ENCODE data around the gene BCAR1. TPM values are rescaled to one million over a fixed set of nuclear protein-coding genes. Genes with fewer than 3 reads are reported as not detected.
A peak's percentile ranks its signal among the peaks of the same experiment; 100 is the strongest.

The BCAR1 gene
- total RNA-seq, 1 experiment from 2014 or later, result 95.6 TPM

DNA sequence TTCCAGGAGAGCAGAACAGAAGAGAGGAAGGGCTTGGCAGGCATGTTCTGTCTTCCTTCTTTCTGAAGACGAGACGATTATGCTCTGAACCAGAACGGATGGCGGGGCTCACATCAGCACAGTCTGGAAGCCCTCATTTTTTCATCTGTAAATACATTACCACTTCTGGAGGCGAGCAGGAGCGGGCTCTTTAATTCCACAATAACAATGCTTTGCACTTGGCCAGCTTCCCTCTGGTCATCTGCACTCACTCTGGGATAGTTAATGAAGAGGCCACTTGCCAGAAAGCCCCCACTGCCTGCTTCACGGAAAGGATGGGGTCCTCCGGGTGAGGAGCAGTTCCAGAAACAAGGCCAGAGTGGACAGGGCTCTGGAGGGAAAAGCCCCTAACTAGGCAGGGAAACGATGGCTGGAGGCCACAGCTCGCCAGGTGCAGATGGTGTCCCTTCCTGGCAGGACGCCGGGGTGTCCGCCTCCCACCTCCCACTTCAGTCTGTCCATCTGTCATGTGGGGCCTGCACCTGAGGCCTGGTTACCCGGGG is 13.1 kb upstream of the BCAR1 start (continued):
- TF ChIP-seq, protein P1, sequence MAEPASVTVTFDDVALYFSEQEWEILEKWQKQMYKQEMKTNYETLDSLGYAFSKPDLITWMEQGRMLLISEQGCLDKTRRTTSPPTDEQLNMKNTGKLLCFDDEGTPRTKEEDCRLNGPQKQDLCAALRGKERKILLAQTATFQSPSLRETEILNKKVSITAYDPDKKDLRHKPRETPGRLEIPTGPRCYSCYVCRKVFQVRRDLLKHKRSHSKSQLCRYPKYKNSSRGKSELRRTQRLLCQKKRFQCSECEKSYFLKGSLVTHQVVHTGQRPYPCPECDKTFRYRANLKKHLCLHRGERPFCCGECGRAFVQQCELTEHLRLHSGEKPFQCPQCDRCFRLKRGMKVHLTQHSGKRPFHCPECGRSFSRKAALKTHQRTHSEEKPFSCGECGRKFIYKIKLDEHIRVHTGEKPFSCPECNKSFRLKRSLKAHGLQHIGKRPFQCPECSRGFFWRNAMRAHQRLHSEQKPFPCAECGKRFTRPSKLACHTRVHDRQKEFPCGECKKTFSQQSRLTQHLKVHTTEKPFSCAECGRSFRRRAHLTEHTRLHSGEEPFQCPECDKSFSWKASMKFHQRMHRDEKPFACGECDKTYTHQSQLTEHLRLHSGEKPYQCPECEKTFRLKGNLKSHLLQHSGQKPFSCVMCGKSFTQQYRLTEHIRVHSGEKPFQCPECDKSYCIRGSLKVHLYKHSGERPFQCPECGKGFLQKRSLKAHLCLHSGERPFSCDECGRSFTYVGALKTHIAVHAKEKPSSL (CRISPR knock-in tag; conservative IDR thresholded peaks at IDR 0.05), result no peak
- no peak for TF ChIP-seq NFATC4 (CRISPR knock-in tag; IDR thresholded peaks at IDR 0.05)

DNA sequence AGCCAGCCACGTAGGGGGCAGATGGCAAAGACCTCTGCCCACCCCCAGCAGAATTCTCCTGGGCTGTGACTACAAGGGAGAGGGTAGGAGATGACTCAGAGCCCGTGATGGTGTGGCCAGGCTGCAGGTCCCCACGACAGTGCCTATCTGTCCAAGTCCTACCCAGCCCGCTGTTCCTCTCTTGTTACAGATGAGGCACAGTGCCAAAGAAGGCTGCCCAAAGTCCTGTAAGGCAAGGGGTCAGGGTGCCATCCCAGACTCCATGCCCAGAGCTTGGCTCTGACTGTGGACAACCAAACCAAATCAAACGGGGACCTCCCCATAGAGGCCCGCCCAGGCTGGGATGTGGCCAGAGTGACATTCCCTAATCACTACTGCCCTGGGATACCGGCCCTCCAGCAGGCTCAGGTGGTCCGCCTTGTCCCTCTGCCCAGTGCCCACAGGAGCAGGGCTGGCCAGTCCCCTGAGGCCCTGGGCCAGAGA is 12.6 kb upstream of the BCAR1 start:
- peak overlapping the region; percentile 76 for H3K4me3 Mint-ChIP-seq
- TF ChIP-seq, protein P2, sequence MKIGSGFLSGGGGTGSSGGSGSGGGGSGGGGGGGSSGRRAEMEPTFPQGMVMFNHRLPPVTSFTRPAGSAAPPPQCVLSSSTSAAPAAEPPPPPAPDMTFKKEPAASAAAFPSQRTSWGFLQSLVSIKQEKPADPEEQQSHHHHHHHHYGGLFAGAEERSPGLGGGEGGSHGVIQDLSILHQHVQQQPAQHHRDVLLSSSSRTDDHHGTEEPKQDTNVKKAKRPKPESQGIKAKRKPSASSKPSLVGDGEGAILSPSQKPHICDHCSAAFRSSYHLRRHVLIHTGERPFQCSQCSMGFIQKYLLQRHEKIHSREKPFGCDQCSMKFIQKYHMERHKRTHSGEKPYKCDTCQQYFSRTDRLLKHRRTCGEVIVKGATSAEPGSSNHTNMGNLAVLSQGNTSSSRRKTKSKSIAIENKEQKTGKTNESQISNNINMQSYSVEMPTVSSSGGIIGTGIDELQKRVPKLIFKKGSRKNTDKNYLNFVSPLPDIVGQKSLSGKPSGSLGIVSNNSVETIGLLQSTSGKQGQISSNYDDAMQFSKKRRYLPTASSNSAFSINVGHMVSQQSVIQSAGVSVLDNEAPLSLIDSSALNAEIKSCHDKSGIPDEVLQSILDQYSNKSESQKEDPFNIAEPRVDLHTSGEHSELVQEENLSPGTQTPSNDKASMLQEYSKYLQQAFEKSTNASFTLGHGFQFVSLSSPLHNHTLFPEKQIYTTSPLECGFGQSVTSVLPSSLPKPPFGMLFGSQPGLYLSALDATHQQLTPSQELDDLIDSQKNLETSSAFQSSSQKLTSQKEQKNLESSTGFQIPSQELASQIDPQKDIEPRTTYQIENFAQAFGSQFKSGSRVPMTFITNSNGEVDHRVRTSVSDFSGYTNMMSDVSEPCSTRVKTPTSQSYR (CRISPR knock-in tag; IDR thresholded peaks at IDR 0.05), result no peak
- TF ChIP-seq, protein P3, sequence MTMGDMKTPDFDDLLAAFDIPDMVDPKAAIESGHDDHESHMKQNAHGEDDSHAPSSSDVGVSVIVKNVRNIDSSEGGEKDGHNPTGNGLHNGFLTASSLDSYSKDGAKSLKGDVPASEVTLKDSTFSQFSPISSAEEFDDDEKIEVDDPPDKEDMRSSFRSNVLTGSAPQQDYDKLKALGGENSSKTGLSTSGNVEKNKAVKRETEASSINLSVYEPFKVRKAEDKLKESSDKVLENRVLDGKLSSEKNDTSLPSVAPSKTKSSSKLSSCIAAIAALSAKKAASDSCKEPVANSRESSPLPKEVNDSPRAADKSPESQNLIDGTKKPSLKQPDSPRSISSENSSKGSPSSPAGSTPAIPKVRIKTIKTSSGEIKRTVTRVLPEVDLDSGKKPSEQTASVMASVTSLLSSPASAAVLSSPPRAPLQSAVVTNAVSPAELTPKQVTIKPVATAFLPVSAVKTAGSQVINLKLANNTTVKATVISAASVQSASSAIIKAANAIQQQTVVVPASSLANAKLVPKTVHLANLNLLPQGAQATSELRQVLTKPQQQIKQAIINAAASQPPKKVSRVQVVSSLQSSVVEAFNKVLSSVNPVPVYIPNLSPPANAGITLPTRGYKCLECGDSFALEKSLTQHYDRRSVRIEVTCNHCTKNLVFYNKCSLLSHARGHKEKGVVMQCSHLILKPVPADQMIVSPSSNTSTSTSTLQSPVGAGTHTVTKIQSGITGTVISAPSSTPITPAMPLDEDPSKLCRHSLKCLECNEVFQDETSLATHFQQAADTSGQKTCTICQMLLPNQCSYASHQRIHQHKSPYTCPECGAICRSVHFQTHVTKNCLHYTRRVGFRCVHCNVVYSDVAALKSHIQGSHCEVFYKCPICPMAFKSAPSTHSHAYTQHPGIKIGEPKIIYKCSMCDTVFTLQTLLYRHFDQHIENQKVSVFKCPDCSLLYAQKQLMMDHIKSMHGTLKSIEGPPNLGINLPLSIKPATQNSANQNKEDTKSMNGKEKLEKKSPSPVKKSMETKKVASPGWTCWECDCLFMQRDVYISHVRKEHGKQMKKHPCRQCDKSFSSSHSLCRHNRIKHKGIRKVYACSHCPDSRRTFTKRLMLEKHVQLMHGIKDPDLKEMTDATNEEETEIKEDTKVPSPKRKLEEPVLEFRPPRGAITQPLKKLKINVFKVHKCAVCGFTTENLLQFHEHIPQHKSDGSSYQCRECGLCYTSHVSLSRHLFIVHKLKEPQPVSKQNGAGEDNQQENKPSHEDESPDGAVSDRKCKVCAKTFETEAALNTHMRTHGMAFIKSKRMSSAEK (CRISPR knock-in tag; IDR thresholded peaks at IDR 0.05; ENCODE audit: borderline replicate concordance), result no peak
- no peak for TF ChIP-seq CREB1 (CRISPR knock-in tag; IDR thresholded peaks at IDR 0.05)
- TF ChIP-seq ZNF219 (CRISPR knock-in tag; IDR thresholded peaks at IDR 0.05; ENCODE audit: borderline replicate concordance), result no peak
- TF ChIP-seq CREM (CRISPR knock-in tag; IDR thresholded peaks at IDR 0.05), result no peak
- TF ChIP-seq, protein P4, sequence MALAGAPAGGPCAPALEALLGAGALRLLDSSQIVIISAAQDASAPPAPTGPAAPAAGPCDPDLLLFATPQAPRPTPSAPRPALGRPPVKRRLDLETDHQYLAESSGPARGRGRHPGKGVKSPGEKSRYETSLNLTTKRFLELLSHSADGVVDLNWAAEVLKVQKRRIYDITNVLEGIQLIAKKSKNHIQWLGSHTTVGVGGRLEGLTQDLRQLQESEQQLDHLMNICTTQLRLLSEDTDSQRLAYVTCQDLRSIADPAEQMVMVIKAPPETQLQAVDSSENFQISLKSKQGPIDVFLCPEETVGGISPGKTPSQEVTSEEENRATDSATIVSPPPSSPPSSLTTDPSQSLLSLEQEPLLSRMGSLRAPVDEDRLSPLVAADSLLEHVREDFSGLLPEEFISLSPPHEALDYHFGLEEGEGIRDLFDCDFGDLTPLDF (CRISPR knock-in tag; IDR thresholded peaks at IDR 0.05), result no peak
- no peak for TF ChIP-seq ZNF416 (CRISPR knock-in tag; IDR thresholded peaks at IDR 0.05)
- no peak for TF ChIP-seq FOXK1 (CRISPR knock-in tag; IDR thresholded peaks at IDR 0.05)
- H3K27me3 Mint-ChIP-seq (ENCODE audit: low read depth), result no peaks in the 10 kb centered on the region
- ATAC-seq (no peak), DNase-seq (ENCODE audit: low spot score) (no peak)
- ChIA-PET CTCF (interaction anchor here (1.0 kb wide), 1 partner anchor 30 kb away, joined by 3 read pairs; no protein-coding TSS in a partner anchor), POLR2A (interaction anchor here (0.6 to 7.0 kb wide), 2 partner anchors 10 to 14 kb away, joined by 3 to 57 read pairs; no protein-coding TSS in a partner anchor)
- H3K27ac Mint-ChIP-seq, result peak overlapping the region; percentile 49
- peaks cover 46% of the 10 kb centered on the region for H3K4me1 Mint-ChIP-seq
- no peaks in the 10 kb centered on the region for H3K9me3 Mint-ChIP-seq
- 0 out of 2 replicates have a peak, but pooled peaks cover 3% of the 10 kb centered on the region for H3K36me3 Mint-ChIP-seq

DNA sequence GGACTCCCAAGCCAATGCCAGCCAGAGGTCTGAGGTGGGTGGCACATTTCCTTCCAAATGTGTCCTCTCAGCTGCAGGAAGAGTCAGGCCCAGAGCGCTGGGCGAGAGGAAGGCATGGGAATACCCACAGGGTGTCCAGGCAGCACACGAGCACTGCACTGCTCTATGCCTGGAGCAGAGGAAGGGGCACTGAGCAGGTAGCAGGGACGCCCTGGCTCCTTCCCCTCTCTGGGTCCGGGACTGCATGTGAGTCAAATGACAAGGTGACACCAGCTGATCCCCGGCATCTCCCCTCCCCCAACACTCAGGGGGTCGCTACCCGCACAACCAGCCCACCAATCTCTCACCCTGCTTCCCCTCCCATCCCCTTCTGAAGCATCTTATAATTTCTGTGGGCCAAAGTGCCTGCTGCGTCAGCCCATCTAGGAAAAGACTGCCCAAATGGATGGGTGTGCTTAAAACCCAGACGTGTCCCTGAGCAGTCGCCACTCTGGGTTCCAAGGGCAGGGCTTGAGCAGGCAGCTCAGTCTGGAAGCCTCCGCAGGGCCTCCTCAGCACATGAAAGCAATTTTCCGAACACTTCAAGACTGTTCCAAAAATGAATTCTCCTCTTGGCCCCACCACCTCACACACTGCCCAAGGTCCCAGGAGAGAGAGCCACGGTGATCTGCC is 12.0 kb upstream of the BCAR1 start:
- Mint-ChIP-seq H3K27me3 (ENCODE audit: low read depth) (no peaks in the 10 kb centered on the region), H3K27ac (peak overlapping the region; percentile 55; the same call in 1 of the 2 replicates), H3K4me1 (peaks cover 51% of the 10 kb centered on the region), H3K36me3 (0 out of 2 replicates have a peak, but pooled peaks cover 3% of the 10 kb centered on the region), H3K9me3 (no peaks in the 10 kb centered on the region), H3K4me3 (peak overlapping the region; percentile 76; the same call in 1 of the 2 replicates)
- POLR2A ChIA-PET, result interaction anchor here (7.0 kb wide), 1 partner anchor 9 kb away, joined by 57 read pairs; no protein-coding TSS in a partner anchor
- ATAC-seq, result no peak
- no peak for DNase-seq (ENCODE audit: low spot score)
- CTCF ChIA-PET, result interaction anchor here (1.0 kb wide), 1 partner anchor 30 kb away, joined by 3 read pairs; no protein-coding TSS in a partner anchor
- TF ChIP-seq, protein P5, sequence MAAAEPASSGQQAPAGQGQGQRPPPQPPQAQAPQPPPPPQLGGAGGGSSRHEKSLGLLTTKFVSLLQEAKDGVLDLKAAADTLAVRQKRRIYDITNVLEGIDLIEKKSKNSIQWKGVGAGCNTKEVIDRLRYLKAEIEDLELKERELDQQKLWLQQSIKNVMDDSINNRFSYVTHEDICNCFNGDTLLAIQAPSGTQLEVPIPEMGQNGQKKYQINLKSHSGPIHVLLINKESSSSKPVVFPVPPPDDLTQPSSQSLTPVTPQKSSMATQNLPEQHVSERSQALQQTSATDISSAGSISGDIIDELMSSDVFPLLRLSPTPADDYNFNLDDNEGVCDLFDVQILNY (CRISPR knock-in tag; IDR thresholded peaks at IDR 0.05), result no peak
- TF ChIP-seq TEAD4 (CRISPR knock-in tag; IDR thresholded peaks at IDR 0.05) (no peak), ZNF396 (CRISPR knock-in tag; IDR thresholded peaks at IDR 0.05; ENCODE audit: borderline replicate concordance) (no peak), NFYB (CRISPR knock-in tag; conservative IDR thresholded peaks at IDR 0.05; ENCODE audit: low read depth) (no peak), EMX1 (CRISPR knock-in tag; IDR thresholded peaks at IDR 0.05) (no peak), ZNF263 (CRISPR knock-in tag; IDR thresholded peaks at IDR 0.05; ENCODE audit: low read depth) (no peak), OVOL2 (CRISPR knock-in tag; IDR thresholded peaks at IDR 0.05; ENCODE audit: borderline replicate concordance) (no peak)
- TF ChIP-seq, protein P4 (CRISPR knock-in tag; IDR thresholded peaks at IDR 0.05), result no peak
- TF ChIP-seq, protein P6, sequence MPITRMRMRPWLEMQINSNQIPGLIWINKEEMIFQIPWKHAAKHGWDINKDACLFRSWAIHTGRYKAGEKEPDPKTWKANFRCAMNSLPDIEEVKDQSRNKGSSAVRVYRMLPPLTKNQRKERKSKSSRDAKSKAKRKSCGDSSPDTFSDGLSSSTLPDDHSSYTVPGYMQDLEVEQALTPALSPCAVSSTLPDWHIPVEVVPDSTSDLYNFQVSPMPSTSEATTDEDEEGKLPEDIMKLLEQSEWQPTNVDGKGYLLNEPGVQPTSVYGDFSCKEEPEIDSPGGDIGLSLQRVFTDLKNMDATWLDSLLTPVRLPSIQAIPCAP (CRISPR knock-in tag; IDR thresholded peaks at IDR 0.05), result no peak

Measured in WTC11 (cell line).